Suprapubic skin (tissue), 4 donors: ENCODE measurements around the gene CAMK1D.

Experiments
- POLR2A ChIP-seq, 2 donors: fragments of 450-650 bp; IDR thresholded peaks; one replicate each; pipeline ENCODE4 v1.6.1; 2017; ENCODE audit warnings: antibody characterized with exemption in 2 of 2, mild to moderate bottlenecking in 2 of 2, moderate library complexity in 2 of 2
- POLR2AphosphoS5 ChIP-seq, 3 donors: sonication (generic); formaldehyde crosslinking; IDR thresholded peaks; one replicate each; pipeline ENCODE4 v1.6.1; 2017; ENCODE audit warnings: antibody characterized with exemption in 3 of 3
- TF ChIP-seq, protein P1 (sequence below), 2 donors: fragments of 200-600 bp in 1 of 2; fragments of 450-650 bp in 1 of 2; sonication (generic) in 1 of 2; IDR thresholded peaks; one replicate each; pipeline ENCODE4 v1.5.1; 2016 to 2019; ENCODE audit warnings: antibody characterized with exemption in 2 of 2, mild to moderate bottlenecking in 1 of 2, moderate library complexity in 1 of 2

DNA sequence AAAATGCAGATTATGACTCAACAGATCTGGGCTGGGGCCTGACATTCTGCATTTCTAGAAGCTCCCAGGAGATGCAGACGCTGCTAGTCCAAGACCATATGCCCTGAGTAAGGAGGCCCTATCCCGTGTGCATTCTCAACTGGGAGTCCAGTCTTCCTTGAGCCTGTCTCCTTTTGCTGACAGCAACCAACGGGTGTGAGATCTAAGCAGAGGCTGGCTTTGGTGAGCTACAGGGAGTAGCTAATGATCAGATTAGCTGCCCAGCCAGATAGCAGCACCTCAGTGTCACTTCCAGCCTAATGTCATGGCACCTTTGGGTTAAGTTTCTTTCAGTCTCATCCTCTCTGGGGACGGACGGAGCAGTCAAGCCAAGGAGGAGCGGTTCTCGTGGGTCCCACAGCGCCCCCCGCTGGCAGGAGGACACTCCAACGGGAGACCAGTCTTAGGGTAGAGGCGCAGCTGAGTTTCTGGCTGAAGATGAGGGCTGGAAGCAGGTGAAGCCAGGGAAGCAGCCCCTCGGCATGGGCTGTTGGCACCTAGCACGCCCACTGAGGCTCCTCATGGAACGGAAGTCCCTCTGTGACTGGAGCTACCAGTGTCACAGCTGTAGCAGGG lies 498.1 kb downstream of the CAMK1D start:
- TF ChIP-seq POLR2A (IDR thresholded peaks at IDR 0.05) = no peak
- TF ChIP-seq, protein P1, sequence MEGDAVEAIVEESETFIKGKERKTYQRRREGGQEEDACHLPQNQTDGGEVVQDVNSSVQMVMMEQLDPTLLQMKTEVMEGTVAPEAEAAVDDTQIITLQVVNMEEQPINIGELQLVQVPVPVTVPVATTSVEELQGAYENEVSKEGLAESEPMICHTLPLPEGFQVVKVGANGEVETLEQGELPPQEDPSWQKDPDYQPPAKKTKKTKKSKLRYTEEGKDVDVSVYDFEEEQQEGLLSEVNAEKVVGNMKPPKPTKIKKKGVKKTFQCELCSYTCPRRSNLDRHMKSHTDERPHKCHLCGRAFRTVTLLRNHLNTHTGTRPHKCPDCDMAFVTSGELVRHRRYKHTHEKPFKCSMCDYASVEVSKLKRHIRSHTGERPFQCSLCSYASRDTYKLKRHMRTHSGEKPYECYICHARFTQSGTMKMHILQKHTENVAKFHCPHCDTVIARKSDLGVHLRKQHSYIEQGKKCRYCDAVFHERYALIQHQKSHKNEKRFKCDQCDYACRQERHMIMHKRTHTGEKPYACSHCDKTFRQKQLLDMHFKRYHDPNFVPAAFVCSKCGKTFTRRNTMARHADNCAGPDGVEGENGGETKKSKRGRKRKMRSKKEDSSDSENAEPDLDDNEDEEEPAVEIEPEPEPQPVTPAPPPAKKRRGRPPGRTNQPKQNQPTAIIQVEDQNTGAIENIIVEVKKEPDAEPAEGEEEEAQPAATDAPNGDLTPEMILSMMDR (IDR thresholded peaks at IDR 0.05) = no peak
- TF ChIP-seq POLR2AphosphoS5 (IDR thresholded peaks at IDR 0.05) = no peak
